ENCODE data around the gene HINT3. TPM values are rescaled to one million over a fixed set of nuclear protein-coding genes. Genes with fewer than 3 reads are reported as not detected.

Gene HINT3
- total RNA-seq, 2 experiments from 2014 or later = 7.5 to 8.3 TPM

GRCh38 chr6:126026001-126026400 is 69.4 kb downstream of the HINT3 start:
- Mint-ChIP-seq H3K27me3 (no peaks in the 10 kb centered on the region), H3K4me3 (no peak overlapping the region), H3K9me3 (no peaks in the 10 kb centered on the region), H3K36me3 (ENCODE audit: low read depth) (peaks cover 31% of the 10 kb centered on the region), H3K4me1 (peaks cover 1% of the 10 kb centered on the region), H3K27ac (no peak overlapping the region)
- POLR2A ChIA-PET = no interaction called here
- CTCF ChIA-PET = no interaction called here
- DNase-seq = no peak

GRCh38 chr6:126027601-126028000 is 71.0 kb downstream of the HINT3 start:
- H3K27me3 Mint-ChIP-seq = no peaks in the 10 kb centered on the region
- no peaks in the 10 kb centered on the region for H3K9me3 Mint-ChIP-seq
- ChIA-PET CTCF (no interaction called here), POLR2A (no interaction called here)
- no peak for DNase-seq
- peaks cover 20% of the 10 kb centered on the region for H3K36me3 Mint-ChIP-seq (ENCODE audit: low read depth)
- no peak overlapping the region for H3K27ac Mint-ChIP-seq
- H3K4me3 Mint-ChIP-seq = no peak overlapping the region
- peaks cover 1% of the 10 kb centered on the region for H3K4me1 Mint-ChIP-seq

Other genes starting within 250 kb of the HINT3 start
- gene HEY2, start 207.1 kb upstream of the HINT3 start, total RNA-seq = not detected
- 10 to 100 TPM; 43.2 to 53.1 TPM for gene NCOA7, start 165.8 kb upstream of the HINT3 start, total RNA-seq
- gene TRMT11, start 29.8 kb downstream of the HINT3 start, total RNA-seq = 10 to 100 TPM; 15.1 to 16.3 TPM

Data from activated CD4-positive, alpha-beta T cell treated with anti-CD3 and anti-CD28 coated beads, Interleukin-2, amount 10 ng/mL, durations not matched to agents 7 days and 5 days (primary cell).